ENCODE results near the gene UNKL.

Gene UNKL

DNA sequence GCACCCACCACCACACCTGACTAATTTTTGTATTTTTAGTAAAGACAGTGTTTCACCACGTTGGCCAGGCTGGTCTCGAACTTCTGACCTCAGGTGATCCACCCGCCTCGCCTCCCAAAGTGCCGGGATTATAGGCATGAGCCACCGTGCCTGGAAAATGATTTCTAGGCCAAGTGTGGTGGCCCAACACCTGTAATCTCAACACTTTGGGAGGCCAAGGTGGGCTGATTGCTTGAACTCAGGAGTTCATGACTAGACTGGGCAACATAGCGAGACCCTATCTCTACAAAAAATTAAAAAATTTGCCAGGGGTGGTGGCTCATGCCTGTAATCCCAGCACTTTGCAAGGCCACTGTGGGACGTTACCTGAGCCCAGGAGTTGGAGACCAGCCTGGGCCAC, 92.1 kb downstream of the UNKL start:
- DNase-seq = no peak

GRCh38 chr16:1320658-1321240, 93.8 kb downstream of the UNKL start:
- no peak for DNase-seq

DNA sequence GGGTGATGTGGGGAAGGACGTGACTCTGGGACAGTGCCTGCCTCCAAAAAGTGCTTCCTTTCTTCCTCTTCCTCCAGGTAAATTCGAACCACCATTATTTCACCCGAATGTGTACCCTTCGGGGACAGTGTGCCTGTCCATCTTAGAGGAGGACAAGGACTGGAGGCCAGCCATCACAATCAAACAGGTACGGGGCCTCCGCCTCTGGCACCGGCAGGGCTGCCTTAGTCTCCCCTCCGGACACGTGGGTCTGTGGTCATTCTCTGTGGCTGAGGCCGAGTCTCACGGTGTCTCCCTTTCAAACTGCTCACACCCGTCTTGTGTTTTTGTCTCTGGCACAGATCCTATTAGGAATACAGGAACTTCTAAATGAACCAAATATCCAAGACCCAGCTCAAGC, 94.4 kb downstream of the UNKL start:
- DNase-seq = no peak

DNA sequence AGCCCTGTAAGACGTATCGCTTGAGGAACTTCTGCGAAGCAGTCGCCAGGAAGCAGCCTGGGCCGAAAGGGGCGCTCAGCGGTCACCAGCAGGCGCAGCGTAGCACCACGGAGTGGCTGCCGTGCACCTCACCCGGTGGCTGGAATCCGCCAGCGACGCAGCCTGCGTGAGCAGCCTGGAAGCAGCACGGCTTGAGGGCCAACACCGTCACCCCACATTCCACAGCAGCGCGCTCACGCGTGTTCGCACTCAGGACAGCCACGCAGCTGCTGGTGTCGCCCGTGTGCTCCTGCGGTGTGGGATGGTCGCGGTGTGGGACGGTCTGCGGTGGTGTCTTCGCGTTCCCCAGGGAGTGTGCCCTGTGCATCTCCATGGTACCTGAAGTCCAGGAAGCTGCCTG, 95.5 kb downstream of the UNKL start:
- DNase-seq = no peak

DNA sequence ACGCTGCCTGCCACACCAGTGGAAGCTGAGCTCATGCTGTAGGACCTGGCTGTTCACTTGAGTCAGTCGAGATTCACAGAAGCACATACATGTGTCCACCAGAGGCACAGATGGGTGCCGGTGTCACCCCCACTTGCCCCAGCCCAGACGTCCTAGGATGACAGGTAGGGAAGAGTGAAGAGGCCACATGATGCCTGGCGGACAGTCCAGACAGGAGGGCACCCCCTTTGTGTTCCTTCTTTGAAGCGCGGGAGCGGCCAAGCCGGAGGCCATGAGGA, 96.3 kb downstream of the UNKL start:
- DNase-seq = no peak

- DNase-seq = no peak
Measured at GRCh38 chr16:1317479-1318267, 96.8 kb downstream of the UNKL start.

DNA sequence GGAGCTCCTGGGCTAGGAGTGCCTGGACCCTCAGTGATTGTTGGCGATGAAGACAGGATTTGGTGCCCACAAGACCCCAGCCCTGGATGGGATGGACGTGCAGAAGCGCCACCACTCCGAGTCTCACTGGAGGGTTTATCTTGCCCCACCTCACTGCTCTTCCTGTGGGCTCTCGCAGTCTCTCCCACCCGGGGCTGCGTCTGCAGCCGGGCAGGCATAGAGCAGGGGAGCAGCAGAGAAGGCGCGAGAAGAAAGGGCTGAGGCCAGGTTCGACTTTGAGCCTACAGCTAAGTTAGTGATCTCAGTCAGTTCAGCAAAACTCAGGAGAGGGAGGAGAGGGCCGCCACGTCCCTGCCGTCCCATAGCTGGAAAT, 98.5 kb downstream of the UNKL start:
- DNase-seq = no peak

DNA sequence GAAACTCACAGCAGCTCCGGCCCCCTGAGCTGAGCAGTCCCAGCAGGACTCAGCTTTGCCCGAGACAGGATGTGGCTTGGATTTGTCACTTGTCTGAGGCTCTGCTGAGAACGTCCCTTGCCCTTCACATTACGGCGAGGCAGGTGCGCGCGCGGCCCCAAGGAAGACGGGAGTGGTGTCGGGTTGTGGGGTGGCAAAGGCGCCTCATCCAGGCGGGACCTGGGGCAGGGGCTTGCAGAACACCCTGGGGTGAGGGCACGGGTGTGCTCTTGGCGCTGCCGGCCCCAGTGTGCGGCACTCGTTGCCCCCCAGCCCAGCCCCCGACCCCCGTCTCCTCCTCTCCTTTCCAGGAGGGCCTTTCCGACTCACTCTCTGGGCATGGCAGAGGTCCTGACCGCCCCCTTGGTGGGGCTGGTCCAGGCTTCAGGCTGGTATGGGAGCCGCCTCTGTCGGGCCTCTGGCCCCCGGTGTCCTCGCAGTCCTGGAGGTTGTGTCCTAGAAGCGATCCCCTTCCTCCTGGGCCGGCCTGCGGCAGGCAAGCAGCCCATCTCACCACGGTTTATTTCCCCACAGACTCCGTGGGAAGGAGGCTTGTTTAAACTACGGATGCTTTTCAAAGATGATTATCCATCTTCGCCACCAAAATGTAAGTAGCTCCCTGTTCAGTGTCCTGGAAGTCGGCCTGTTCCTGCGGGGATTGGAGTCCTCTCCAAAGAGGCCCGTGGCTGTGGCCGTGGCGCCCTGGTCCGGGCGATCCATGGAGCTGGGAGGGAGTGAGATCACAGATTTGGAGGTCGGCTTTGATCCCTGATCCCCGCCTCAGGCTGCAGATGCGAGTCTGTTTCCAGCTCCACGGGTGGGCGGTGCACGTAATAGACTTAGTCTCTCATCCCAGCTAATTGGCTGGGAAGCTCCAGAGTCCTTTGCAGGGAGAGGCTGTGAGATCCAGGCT, 99.1 kb downstream of the UNKL start:
- DNase-seq = no peak

DNA sequence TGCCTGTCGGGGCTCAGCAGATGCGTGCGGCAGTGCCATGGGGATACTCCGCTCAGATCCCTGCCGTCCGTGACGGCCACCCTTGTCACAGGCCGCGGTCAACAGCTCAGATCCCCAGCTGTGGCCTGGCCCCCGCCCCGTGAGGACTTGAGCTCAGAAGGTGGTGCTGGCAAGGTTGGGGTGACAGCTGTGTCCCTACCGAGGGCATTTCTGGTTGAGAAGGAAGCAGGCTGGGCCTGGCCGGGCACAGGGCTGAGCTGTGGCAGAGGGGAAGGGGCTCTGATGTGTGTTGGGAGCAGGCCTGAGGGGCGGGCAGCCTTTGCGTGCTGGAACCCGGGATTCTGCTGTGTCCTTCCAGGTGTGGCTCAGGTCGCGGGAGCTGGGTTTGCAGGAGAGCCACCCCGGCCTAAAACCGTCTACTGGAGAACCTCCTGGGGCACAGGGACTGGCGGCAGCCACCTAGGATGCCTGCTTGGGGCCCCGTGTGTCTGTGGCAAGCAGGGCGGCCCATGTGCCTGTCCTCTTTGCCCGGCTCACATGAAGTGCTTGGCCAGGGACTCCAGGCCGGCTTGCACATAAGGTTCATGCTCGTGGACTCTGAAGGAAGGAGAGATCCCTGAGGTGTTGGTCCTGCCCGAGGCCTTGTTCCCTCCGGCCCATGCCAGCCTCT, 100.0 kb downstream of the UNKL start:
- DNase-seq = no peak

DNA sequence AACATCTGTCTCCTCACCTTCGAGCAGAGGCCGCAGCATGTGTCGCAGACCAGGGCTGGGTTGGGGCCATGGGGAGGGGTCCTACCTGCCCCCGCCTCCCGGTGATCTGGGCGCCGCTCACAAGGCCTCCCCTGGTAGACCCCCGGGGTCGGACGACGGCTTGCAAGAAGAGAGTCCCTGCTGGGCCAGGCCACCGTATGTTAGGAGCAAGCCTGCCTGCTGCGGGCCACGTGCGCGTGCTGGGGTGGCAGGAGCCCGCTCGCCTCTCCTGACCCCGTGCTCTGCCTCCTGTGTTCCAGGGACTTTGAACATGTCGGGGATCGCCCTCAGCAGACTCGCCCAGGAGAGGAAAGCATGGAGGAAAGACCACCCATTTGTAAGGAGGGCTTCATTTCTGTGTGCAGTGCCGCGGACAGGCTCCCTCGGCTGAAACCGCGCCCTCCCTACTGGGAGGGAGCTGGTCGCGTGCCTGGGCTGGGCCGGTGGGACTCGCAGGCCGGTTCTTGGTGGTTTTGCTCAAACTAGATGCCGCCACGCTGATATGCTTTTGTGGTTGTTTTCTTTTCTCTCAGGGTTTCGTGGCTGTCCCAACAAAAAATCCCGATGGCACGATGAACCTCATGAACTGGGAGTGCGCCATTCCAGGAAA, 100.7 kb downstream of the UNKL start:
- DNase-seq = no peak
